OCI-LY1 (cell line): ENCODE results near the gene TCTN2.

Experiments used
- EZH2 ChIP-seq: fragments of 200-600 bp; sonication (generic), shearing (Covaris generic); IDR thresholded peaks from 2 replicates; pipeline ENCODE4 v1.8.0; 2017; ENCODE audit warnings: borderline replicate concordance, mixed run types, mild to moderate bottlenecking, antibody characterized with exemption, low read length, moderate library complexity, mixed read lengths
- TF ChIP-seq, protein P1 (sequence below): fragments of 200-600 bp; sonication (generic), shearing (Covaris generic); IDR thresholded peaks from 2 replicates; pipeline ENCODE4 v1.5.1; 2017; ENCODE audit warnings: mild to moderate bottlenecking, antibody characterized with exemption, low read length, moderate library complexity, mixed read lengths

DNA sequence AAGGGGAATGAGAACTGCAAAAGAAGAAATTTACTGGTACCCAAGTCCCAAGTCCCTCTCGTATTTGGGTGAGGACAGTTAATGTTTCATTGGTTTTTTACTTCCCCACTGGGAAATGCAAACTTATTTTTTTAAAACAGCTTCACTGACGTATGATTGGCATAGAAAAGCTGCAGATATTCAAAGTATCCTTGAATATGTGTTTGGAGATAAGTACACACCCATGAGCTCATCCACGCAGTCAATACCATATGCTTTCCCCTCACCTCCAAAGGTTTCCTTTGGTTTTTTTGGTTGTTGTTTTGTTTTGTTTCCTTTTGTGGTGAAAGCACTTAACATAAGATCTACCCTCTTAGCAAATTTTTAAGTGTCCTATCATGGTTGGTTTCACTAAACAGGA lies 13.1 kb downstream of the TCTN2 start:
- TF ChIP-seq, protein P1, sequence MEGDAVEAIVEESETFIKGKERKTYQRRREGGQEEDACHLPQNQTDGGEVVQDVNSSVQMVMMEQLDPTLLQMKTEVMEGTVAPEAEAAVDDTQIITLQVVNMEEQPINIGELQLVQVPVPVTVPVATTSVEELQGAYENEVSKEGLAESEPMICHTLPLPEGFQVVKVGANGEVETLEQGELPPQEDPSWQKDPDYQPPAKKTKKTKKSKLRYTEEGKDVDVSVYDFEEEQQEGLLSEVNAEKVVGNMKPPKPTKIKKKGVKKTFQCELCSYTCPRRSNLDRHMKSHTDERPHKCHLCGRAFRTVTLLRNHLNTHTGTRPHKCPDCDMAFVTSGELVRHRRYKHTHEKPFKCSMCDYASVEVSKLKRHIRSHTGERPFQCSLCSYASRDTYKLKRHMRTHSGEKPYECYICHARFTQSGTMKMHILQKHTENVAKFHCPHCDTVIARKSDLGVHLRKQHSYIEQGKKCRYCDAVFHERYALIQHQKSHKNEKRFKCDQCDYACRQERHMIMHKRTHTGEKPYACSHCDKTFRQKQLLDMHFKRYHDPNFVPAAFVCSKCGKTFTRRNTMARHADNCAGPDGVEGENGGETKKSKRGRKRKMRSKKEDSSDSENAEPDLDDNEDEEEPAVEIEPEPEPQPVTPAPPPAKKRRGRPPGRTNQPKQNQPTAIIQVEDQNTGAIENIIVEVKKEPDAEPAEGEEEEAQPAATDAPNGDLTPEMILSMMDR, result no peak
- TF ChIP-seq EZH2, result no peak
